Nephron progenitor cell (in vitro differentiated cells): ENCODE results near the gene PIH1D1.

Experiments used
- DNase-seq: peaks from one replicate; pipeline ENCODE4 v3.0.0; 2021
- H3K27ac Mint-ChIP-seq: 2 replicates; pipeline ENCODE4 v1.8.0; 2021; ENCODE audit warnings: mild to moderate bottlenecking, moderate library complexity, mixed read lengths
- H3K27me3 Mint-ChIP-seq: 2 replicates; pipeline ENCODE4 v1.8.0; 2021; ENCODE audit warnings: mild to moderate bottlenecking, low read depth, mixed read lengths; ENCODE audit not compliant: poor library complexity
- H3K36me3 Mint-ChIP-seq: 2 replicates; pipeline ENCODE4 v1.8.0; 2021; ENCODE audit warnings: low read depth, mixed read lengths
- H3K4me1 Mint-ChIP-seq: 2 replicates; pipeline ENCODE4 v1.8.0; 2021; ENCODE audit warnings: mixed read lengths
- H3K4me3 Mint-ChIP-seq: 2 replicates; pipeline ENCODE4 v1.8.0; 2021; ENCODE audit warnings: mild to moderate bottlenecking, moderate library complexity, mixed read lengths
- H3K9me3 Mint-ChIP-seq: 2 replicates; pipeline ENCODE4 v1.8.0; 2021; ENCODE audit warnings: mild to moderate bottlenecking, moderate library complexity, mixed read lengths
- TF ChIP-seq, protein P1 (sequence below): fragments of 200-600 bp; sonication (generic); IDR thresholded peaks from 2 replicates; pipeline ENCODE4 v1.5.0; 2021; ENCODE audit warnings: antibody characterized with exemption

The PIH1D1 gene

DNA sequence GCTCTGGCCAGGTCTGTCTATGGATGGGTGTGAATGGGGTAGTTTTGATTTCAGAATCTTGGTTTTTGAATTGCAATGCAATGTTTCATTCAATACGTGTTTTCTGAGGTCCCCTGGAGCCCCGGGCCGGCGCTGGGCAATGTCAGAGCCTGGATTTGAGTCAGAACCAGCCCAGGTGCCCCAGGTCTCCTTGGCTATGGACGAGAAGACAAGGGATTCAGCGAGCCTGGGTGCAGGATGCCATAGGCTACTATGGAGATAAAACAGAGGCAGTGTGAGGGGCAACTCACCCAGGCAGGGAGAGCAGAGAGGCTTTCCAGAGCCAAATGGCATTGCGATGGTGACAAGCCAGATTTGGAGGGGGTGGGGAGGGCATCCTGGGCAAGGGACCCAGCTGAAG lies 34.6 kb upstream of the PIH1D1 start:
- no peaks in the 10 kb centered on the region for H3K9me3 Mint-ChIP-seq
- TF ChIP-seq, protein P1, sequence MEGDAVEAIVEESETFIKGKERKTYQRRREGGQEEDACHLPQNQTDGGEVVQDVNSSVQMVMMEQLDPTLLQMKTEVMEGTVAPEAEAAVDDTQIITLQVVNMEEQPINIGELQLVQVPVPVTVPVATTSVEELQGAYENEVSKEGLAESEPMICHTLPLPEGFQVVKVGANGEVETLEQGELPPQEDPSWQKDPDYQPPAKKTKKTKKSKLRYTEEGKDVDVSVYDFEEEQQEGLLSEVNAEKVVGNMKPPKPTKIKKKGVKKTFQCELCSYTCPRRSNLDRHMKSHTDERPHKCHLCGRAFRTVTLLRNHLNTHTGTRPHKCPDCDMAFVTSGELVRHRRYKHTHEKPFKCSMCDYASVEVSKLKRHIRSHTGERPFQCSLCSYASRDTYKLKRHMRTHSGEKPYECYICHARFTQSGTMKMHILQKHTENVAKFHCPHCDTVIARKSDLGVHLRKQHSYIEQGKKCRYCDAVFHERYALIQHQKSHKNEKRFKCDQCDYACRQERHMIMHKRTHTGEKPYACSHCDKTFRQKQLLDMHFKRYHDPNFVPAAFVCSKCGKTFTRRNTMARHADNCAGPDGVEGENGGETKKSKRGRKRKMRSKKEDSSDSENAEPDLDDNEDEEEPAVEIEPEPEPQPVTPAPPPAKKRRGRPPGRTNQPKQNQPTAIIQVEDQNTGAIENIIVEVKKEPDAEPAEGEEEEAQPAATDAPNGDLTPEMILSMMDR = no peak
- H3K27me3 Mint-ChIP-seq = no peaks in the 10 kb centered on the region
- DNase-seq = no peak
- no peak overlapping the region for H3K4me3 Mint-ChIP-seq
- H3K36me3 Mint-ChIP-seq = peaks cover 35% of the 10 kb centered on the region
- peaks cover 26% of the 10 kb centered on the region for H3K4me1 Mint-ChIP-seq
- H3K27ac Mint-ChIP-seq = peak overlapping the region; percentile 59

DNA sequence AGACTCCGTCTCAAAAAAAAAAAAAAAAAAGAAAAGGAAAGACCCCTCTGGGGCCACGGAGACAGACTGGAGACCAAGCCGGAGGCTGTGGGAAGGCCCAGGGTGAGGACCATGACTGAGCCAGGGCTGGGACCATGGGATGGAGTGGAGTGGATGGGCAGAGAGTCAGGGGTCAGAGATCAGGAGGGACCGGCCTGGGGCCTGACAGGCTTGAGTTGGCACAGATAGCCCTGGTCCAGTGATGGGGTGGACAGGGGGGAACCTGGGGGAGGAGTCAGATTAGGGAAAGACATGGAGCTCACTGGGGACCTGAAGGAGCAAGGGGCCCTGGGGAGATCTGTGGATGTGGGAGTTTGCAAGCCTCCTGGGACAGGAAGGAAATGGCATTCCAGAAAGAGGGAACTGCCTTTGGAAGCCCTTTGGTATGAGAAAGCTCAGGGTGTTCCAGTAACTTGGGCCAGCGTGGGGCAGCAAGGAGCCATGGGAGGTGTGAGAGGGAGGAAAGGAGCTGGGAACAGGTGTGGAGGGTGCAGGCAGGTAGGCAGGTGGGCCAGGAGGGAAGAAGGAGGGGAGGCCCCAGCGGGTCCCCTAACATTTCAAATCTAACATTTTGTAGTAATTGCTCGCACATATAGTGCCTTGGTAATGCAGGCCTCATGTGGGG lies 29.5 kb upstream of the PIH1D1 start:
- TF ChIP-seq, protein P1 = no peak
- H3K4me3 Mint-ChIP-seq = no peak overlapping the region
- no peak for DNase-seq
- H3K27me3 Mint-ChIP-seq = no peaks in the 10 kb centered on the region
- peak overlapping the region; percentile 87 for H3K27ac Mint-ChIP-seq
- peaks cover 13% of the 10 kb centered on the region for H3K4me1 Mint-ChIP-seq
- H3K36me3 Mint-ChIP-seq = no peaks in the 10 kb centered on the region
- H3K9me3 Mint-ChIP-seq = no peaks in the 10 kb centered on the region

DNA sequence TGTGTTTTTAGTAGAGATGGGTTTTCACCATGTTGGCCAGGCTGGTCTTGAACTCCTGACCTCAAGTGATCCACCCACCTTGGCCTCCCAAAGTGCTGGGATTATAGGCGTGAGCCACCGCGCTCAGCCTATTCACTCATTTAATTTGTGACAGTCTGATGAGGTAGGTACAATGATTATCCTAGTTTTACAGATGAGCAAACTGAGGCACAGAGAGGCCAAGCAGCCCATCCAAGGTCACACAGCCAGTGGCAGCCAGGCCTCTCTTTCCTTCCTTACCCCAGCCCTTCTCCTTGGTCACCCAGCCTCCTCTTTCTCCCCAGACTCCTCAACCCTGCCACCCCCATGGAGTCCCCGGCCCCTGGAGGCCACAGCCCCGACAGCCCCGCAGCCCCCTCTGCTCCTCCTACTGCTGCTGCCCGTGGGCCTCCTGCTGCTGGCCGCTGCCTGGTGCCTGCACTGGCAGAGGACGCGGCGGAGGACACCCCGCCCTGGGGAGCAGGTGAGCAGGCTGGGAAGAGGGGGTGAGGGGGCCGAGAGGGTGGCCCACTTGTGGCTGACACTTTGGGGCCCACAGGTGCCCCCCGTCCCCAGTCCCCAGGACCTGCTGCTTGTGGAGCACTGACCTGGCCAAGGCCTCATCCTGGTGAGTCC lies 28.5 kb upstream of the PIH1D1 start:
- DNase-seq = no peak
- no peaks in the 10 kb centered on the region for H3K9me3 Mint-ChIP-seq
- H3K27ac Mint-ChIP-seq = no peak overlapping the region
- no peaks in the 10 kb centered on the region for H3K36me3 Mint-ChIP-seq
- TF ChIP-seq, protein P1 = no peak
- H3K4me3 Mint-ChIP-seq = no peak overlapping the region
- peaks cover 24% of the 10 kb centered on the region for H3K4me1 Mint-ChIP-seq
- H3K27me3 Mint-ChIP-seq = peaks cover 9% of the 10 kb centered on the region

DNA sequence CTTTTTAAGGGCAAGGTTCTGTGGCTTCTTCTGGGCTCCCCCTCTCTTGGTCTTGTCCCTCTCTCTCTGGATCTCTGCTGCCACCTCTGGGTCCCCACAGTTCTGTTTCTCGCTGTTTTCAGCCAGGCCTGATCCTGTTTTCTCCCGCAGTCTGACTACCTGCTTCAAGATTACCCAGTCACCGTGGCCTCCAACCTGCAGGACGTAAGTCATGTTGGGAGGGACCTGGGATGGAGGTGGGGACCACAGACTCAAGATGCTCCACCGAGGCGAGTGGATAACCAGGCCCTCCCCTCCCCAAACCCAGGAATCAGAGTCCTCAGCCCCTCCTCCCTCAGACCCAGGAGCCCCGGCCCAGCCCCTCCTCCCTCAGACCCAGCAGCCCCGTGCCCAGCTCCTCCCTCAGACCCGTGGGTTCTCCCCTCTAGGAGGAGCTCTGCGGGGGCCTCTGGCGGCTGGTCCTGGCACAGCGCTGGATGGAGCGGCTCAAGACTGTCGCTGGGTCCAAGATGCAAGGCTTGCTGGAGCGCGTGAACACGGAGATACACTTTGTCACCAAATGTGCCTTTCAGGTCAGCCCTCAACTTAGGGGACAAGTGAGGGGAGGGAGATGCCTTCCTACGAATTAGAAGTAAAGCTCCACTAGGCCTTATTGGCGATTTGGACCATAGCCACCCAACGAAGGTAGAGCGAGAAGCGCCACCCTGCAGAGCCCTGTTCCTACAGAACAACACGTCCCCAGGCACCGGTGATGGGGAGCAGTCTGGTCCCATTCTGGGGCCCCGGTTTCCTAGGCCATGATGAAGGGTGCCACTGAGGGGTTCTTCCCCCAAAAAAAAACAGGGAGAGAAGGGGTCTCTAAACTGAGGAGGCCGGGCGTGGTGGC lies 24.6 kb upstream of the PIH1D1 start:
- peak overlapping the region; percentile 75 for H3K27ac Mint-ChIP-seq
- peaks cover 29% of the 10 kb centered on the region for H3K4me1 Mint-ChIP-seq
- H3K36me3 Mint-ChIP-seq = no peaks in the 10 kb centered on the region

DNA sequence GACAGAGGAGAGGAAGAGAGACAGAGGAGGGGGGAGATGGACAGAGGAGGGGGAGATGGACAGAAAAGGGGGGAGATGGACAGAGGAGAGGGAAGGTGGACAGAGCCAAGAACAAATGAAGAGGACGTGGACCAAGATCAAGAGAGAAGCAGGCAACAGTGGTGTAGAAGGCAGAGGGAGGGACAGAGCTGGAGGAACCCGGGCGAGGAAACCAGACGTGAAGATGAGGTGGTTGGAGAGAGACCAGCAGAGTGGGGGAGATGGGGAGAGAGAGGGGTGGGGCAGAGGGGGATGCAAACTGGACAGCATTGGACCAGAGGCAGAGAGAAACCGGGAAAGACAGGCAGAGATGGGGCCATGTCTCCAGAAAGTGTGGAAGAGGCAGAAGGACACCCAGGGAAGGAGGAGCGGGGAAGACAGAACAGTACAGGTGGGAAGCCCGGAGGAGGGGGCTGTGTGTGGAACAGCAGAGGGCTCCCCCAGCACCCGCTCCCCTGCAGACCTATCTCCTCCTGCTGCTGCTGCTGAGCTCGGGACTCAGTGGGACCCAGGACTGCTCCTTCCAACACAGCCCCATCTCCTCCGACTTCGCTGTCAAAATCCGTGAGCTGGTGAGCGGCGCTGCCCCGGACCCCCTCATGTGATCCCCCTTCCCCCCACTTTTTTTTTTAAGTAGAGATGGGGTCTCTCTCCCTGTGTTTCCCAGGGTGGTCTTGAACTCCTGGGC lies 23.7 kb upstream of the PIH1D1 start:
- peak overlapping the region; percentile 61 for H3K4me3 Mint-ChIP-seq
- TF ChIP-seq, protein P1 = no peak

More for the DNA sequence above, 24.6 kb upstream of the PIH1D1 start:
- DNase-seq = peak; percentile 86
- TF ChIP-seq, protein P1 = peak; percentile 60
- Mint-ChIP-seq H3K4me3 (peak overlapping the region; percentile 9), H3K9me3 (no peaks in the 10 kb centered on the region), H3K27me3 (peaks cover 18% of the 10 kb centered on the region)

More for the DNA sequence above, 23.7 kb upstream of the PIH1D1 start:
- H3K9me3 Mint-ChIP-seq = no peaks in the 10 kb centered on the region
- H3K36me3 Mint-ChIP-seq = peaks cover 7% of the 10 kb centered on the region
- DNase-seq = no peak
- no peak overlapping the region for H3K27ac Mint-ChIP-seq
- H3K27me3 Mint-ChIP-seq = peaks cover 18% of the 10 kb centered on the region
- peaks cover 23% of the 10 kb centered on the region for H3K4me1 Mint-ChIP-seq
